A549 (cell line): ENCODE results near the gene PSMD5. TPM values are rescaled to one million over a fixed set of nuclear protein-coding genes. Genes with fewer than 3 reads are reported as not detected.

Experiments
- ATAC-seq, 2 experiments: fragments of 200-7000 bp in 1 of 2; fragments of >200 bp in 1 of 2; cut with Nextera tagmentation in 1 of 2; cut with Tn5 transposase in 1 of 2; 3 replicates each; pipeline versions ENCODE4 v1.8.0 to v1.9.1; 2018 to 2020; ENCODE audit warnings: mild to moderate bottlenecking in 1 of 2, moderate library complexity in 1 of 2
- CTCF ChIA-PET: fragments of 300-600 bp; sonication (Branson Sonifier 250); formaldehyde crosslinking; extraction: SDS; loops from one replicate; lab custom pipeline; 2021; ENCODE audit warnings: antibody characterized with exemption, inconsistent platforms; lab: Yijun Ruan, JAX
- POLR2A ChIA-PET: fragments of 350-600 bp; formaldehyde crosslinking; extraction: SDS; loops from one replicate; lab custom pipeline; 2021; ENCODE audit warnings: antibody characterized with exemption, inconsistent platforms; lab: Yijun Ruan, JAX
- DNase-seq, 2 experiments: peaks; one replicate each; pipeline versions ENCODE4 v3.0.0 to v3.0.0-alpha.2; 2011 to 2016; ENCODE audit warnings: low read depth in 1 of 2, low spot score in 1 of 2
- FAIRE-seq: peaks from 2 replicates; lab custom pipeline; 2011; peaks lifted over from hg19 to GRCh38; lab: Jason Lieb, UNC
- H3K27ac ChIP-seq, 2 experiments: fragments of >200 bp; sonication (Bioruptor Twin); formaldehyde crosslinking; 3 replicates each; pipeline ENCODE4 v1.5.1; 2016 to 2017
- H3K4me1 ChIP-seq: fragments of >200 bp; sonication (Bioruptor Twin); formaldehyde crosslinking; 3 replicates; pipeline ENCODE4 v1.6.1; 2016
- H3K4me2 ChIP-seq: fragments of >200 bp; sonication (Bioruptor Twin); formaldehyde crosslinking; 3 replicates; pipeline ENCODE4 v1.6.1; 2016
- H3K4me3 ChIP-seq: fragments of >200 bp; sonication (Bioruptor Twin); formaldehyde crosslinking; 3 replicates; pipeline ENCODE4 v1.5.1; 2016
- H3K9me3 ChIP-seq: fragments of >200 bp; sonication (Bioruptor Twin); formaldehyde crosslinking; 3 replicates; pipeline ENCODE4 v1.6.1; 2016
- CEBPB ChIP-seq, 2 experiments: fragments of >200 bp in 1 of 2; sonication (Bioruptor Twin) in 1 of 2; formaldehyde crosslinking in 1 of 2; IDR thresholded peaks; 2 replicates each; pipeline ENCODE4 v1.6.1; 2012 to 2016
- EHMT2 ChIP-seq: fragments of 200-600 bp; sonication (generic); IDR thresholded peaks from 2 replicates; pipeline ENCODE4 v1.6.1; 2016; ENCODE audit warnings: antibody characterized with exemption, low read depth, mild to moderate bottlenecking, moderate library complexity
- FOSB ChIP-seq: fragments of 250-450 bp; sonication (Bioruptor Pico); IDR thresholded peaks from 2 replicates; pipeline ENCODE4 v1.5.0; 2020; ENCODE audit warnings: mild to moderate bottlenecking, moderate library complexity
- FOSL2 ChIP-seq, 2 experiments: fragments of 450-650 bp in 1 of 2; fragments of >200 bp in 1 of 2; sonication (Bioruptor Twin) in 1 of 2; formaldehyde crosslinking; IDR thresholded peaks; 2 replicates each; pipeline versions ENCODE4 v1.5.0 to v1.6.1; 2016 to 2020; ENCODE audit warnings: mild to moderate bottlenecking in 1 of 2, moderate library complexity in 1 of 2
- FOXS1 ChIP-seq: fragments of 250-450 bp; sonication (Bioruptor Pico); IDR thresholded peaks from 2 replicates; pipeline ENCODE4 v1.5.0; 2020; ENCODE audit warnings: mild to moderate bottlenecking, moderate library complexity
- GATA3 ChIP-seq: IDR thresholded peaks from 2 replicates; pipeline ENCODE4 v1.6.1; 2012; ENCODE audit warnings: borderline replicate concordance
- HEYL ChIP-seq: fragments of 250-450 bp; sonication (Bioruptor Pico); IDR thresholded peaks from 2 replicates; pipeline ENCODE4 v1.8.0; 2021; ENCODE audit warnings: mild to moderate bottlenecking, moderate library complexity
- HOXB13 ChIP-seq: fragments of 250-450 bp; sonication (Bioruptor Pico); IDR thresholded peaks from 2 replicates; pipeline ENCODE4 v1.5.0; 2020; ENCODE audit warnings: low read depth, mild to moderate bottlenecking, moderate library complexity
- JUNB ChIP-seq: fragments of >200 bp; sonication (Bioruptor Twin); formaldehyde crosslinking; IDR thresholded peaks from 2 replicates; pipeline ENCODE4 v1.6.1; 2016
- KDM1A ChIP-seq: fragments of 200-600 bp; sonication (generic); IDR thresholded peaks from 2 replicates; pipeline ENCODE4 v1.6.1; 2016; ENCODE audit warnings: low read depth, mild to moderate bottlenecking
- MYC ChIP-seq: IDR thresholded peaks from 2 replicates; pipeline ENCODE4 v1.6.1; 2012; ENCODE audit warnings: mild to moderate bottlenecking, inconsistent platforms, low read length, improper control_type of control experiment, borderline replicate concordance
- PHF8 ChIP-seq: fragments of 200-600 bp; sonication (generic); IDR thresholded peaks from 2 replicates; pipeline ENCODE4 v1.6.1; 2016; ENCODE audit warnings: low read depth, mild to moderate bottlenecking, antibody characterized with exemption, moderate library complexity, borderline replicate concordance
- POLR2A ChIP-seq: IDR thresholded peaks from 2 replicates; pipeline ENCODE4 v1.6.1; 2012; ENCODE audit warnings: mild to moderate bottlenecking, low read length
- RARB ChIP-seq: fragments of 250-450 bp; sonication (Bioruptor Pico); IDR thresholded peaks from 2 replicates; pipeline ENCODE4 v1.8.0; 2021; ENCODE audit warnings: mild to moderate bottlenecking, moderate library complexity
- RNF2 ChIP-seq: fragments of 200-600 bp; sonication (generic); IDR thresholded peaks from 2 replicates; pipeline ENCODE4 v1.6.1; 2016; ENCODE audit warnings: low read depth, mild to moderate bottlenecking, antibody characterized with exemption, moderate library complexity, borderline replicate concordance
- SREBF2 ChIP-seq: fragments of 450-650 bp; IDR thresholded peaks from 2 replicates; pipeline ENCODE4 v1.6.1; 2014; ENCODE audit warnings: mild to moderate bottlenecking, moderate library complexity
- ZSCAN20 ChIP-seq: fragments of 250-450 bp; sonication (Bioruptor Pico); IDR thresholded peaks from 2 replicates; pipeline ENCODE4 v1.8.0; 2022; ENCODE audit warnings: mild to moderate bottlenecking, moderate library complexity
- WGBS: methylation state at CpG from one replicate; pipeline ENCODE4 v1.1.6; 2017; ENCODE audit errors: missing lambda C conversion rate; 5-methylcytosine and 5-hydroxymethylcytosine counted together
- polyA plus RNA-seq, 4 experiments: library from polyadenylated mRNA; depleted of rRNA in 3 of 4; stranded (reverse); fragments of >200 nt; fragmentation: RNase III in 1 of 4; extraction: RNeasy Plus Mini Kit Qiagen cat#74134 plus additional on column Dnase treatment in 1 of 4; gene quantifications; 2 replicates in 3 of 4; 3 replicates in 1 of 4; pipeline ENCODE4 v1.2.3, GENCODE V29; 2011 to 2017
- TF ChIP-seq, protein P1 (sequence below): IDR thresholded peaks from 2 replicates; pipeline ENCODE4 v1.6.1; 2012
- TF ChIP-seq, protein P2 (sequence below): fragments of 250-450 bp; sonication (Bioruptor Pico); IDR thresholded peaks from 2 replicates; pipeline ENCODE4 v1.5.0; 2021; ENCODE audit warnings: mild to moderate bottlenecking, moderate library complexity, borderline replicate concordance
- TF ChIP-seq, protein P3 (sequence below): fragments of >200 bp; sonication (Bioruptor Twin); formaldehyde crosslinking; IDR thresholded peaks from 3 replicates; pipeline ENCODE4 v1.5.1; 2016
- TF ChIP-seq, protein P4 (sequence below): IDR thresholded peaks from 2 replicates; pipeline ENCODE4 v1.6.1; 2012; ENCODE audit warnings: low read depth, borderline replicate concordance
- TF ChIP-seq, protein P5 (sequence below): fragments of >200 bp; sonication (Bioruptor Twin); formaldehyde crosslinking; IDR thresholded peaks from 2 replicates; pipeline ENCODE4 v1.6.1; 2016

The PSMD5 gene
- polyA plus RNA-seq, 2 of the 4 experiments (the other 2 are of a cell fraction): 34.6 to 63.7 TPM

DNA sequence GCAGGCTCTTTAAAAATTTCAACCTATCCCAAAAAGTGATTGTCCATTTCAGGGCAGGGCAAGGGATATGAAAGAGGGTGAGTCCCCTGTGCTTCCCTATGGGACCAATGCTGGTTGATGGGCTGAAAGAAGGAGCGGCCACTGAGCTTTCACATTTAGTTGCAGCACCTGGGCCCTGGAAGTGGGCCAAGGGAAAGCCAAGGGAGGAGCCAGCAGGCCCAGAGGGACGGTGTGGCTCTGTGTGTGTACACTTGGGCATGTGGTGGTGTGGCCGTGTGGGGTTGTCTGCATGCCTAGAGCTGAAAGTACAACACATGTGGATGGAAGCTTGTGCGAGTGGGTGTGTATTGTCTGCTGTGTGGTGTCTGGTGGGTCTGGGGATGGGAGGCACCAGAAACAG is 14.0 kb upstream of the PSMD5 start:
- no peaks in the 10 kb centered on the region for H3K4me1 ChIP-seq
- ATAC-seq (no peak), DNase-seq (no peak), FAIRE-seq (no peak)
- no peaks in the 10 kb centered on the region for H3K9me3 ChIP-seq
- TF ChIP-seq, protein P1, sequence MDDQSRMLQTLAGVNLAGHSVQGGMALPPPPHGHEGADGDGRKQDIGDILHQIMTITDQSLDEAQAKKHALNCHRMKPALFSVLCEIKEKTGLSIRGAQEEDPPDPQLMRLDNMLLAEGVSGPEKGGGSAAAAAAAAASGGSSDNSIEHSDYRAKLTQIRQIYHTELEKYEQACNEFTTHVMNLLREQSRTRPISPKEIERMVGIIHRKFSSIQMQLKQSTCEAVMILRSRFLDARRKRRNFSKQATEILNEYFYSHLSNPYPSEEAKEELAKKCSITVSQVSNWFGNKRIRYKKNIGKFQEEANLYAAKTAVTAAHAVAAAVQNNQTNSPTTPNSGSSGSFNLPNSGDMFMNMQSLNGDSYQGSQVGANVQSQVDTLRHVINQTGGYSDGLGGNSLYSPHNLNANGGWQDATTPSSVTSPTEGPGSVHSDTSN: no peak
- no peak for TF ChIP-seq RNF2
- TF ChIP-seq PHF8: no peak
- no peak for TF ChIP-seq FOXS1 (CRISPR knock-in tag)
- TF ChIP-seq, protein P2, sequence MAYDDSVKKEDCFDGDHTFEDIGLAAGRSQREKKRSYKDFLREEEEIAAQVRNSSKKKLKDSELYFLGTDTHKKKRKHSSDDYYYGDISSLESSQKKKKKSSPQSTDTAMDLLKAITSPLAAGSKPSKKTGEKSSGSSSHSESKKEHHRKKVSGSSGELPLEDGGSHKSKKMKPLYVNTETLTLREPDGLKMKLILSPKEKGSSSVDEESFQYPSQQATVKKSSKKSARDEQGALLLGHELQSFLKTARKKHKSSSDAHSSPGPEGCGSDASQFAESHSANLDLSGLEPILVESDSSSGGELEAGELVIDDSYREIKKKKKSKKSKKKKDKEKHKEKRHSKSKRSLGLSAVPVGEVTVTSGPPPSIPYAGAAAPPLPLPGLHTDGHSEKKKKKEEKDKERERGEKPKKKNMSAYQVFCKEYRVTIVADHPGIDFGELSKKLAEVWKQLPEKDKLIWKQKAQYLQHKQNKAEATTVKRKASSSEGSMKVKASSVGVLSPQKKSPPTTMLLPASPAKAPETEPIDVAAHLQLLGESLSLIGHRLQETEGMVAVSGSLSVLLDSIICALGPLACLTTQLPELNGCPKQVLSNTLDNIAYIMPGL (CRISPR knock-in tag): no peak
- TF ChIP-seq HEYL (CRISPR knock-in tag): no peak
- TF ChIP-seq CEBPB (IDR thresholded peaks at IDR 0.05): no peak
- no peak for TF ChIP-seq MYC
- no peak for TF ChIP-seq RARB
- no peak for TF ChIP-seq EHMT2
- no peak for TF ChIP-seq FOSL2 (IDR thresholded peaks at IDR 0.05)
- TF ChIP-seq FOSL2 (CRISPR knock-in tag; IDR thresholded peaks at IDR 0.05): no peak
- TF ChIP-seq, protein P3, sequence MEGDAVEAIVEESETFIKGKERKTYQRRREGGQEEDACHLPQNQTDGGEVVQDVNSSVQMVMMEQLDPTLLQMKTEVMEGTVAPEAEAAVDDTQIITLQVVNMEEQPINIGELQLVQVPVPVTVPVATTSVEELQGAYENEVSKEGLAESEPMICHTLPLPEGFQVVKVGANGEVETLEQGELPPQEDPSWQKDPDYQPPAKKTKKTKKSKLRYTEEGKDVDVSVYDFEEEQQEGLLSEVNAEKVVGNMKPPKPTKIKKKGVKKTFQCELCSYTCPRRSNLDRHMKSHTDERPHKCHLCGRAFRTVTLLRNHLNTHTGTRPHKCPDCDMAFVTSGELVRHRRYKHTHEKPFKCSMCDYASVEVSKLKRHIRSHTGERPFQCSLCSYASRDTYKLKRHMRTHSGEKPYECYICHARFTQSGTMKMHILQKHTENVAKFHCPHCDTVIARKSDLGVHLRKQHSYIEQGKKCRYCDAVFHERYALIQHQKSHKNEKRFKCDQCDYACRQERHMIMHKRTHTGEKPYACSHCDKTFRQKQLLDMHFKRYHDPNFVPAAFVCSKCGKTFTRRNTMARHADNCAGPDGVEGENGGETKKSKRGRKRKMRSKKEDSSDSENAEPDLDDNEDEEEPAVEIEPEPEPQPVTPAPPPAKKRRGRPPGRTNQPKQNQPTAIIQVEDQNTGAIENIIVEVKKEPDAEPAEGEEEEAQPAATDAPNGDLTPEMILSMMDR: no peak
- no peak for TF ChIP-seq POLR2A
- TF ChIP-seq JUNB: no peak
- no peak overlapping the region for H3K27ac ChIP-seq
- WGBS: 76% methylated on average over 4 of the region's 4 CpGs
- no peak overlapping the region for H3K4me3 ChIP-seq
- ChIA-PET CTCF (interaction anchor here (1.5 to 2.7 kb wide), 4 partner anchors 10 to 80 kb away, joined by 3 to 13 read pairs (median 4); no protein-coding TSS in a partner anchor), POLR2A (interaction anchor here (0.6 to 1.8 kb wide), 4 partner anchors 12 to 65 kb away, joined by 3 to 10 read pairs (median 6); partner anchors contain the start of gene FBXW2)
- no peak overlapping the region for H3K4me2 ChIP-seq

DNA sequence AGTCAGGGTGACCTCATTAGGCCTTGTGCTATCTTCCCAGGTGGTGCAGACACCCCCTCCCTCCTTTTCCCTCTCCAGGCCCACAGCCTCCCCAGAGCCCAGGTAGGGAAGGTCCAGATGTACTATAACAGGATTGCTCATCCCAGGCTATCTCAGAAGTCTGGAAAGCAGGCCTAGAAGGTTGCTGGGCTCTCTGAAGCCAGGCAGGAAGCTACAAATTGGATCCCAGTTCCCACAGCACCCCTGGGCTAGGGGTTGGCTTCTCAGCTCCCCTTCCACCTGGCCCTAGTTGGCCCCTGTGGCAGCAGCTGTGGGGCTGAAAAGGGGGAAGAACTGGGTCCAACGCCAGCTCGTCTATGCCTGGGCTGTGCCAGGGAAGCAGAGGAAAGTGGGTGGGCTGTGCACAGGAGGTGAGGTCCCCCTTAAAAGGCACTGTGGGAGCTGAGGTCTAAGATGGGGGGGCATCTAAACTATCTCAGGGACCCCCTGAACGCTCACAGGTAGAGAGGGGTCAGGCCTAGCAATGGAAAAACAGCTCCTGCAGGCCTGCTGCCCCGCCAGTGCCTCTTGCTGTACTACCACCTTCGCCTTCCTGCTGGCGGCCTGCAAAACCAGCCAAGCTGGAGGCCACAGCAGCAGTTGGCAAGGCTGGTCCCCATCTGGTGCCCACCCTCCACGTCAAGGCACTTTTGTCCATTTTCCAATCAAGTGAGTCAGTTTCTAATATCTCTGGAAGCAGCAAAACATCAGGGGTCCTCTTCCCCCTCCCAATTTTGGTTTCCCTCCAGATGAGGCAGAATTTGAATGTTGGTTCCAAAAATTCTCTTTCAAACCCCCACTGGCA is 13.3 kb upstream of the PSMD5 start:
- Histone ChIP-seq H3K4me1 (no peaks in the 10 kb centered on the region), H3K4me2 (no peak overlapping the region), H3K9me3 (no peaks in the 10 kb centered on the region), H3K4me3 (no peak overlapping the region), H3K27ac (no peak overlapping the region)
- POLR2A ChIA-PET: interaction anchor here (0.8 to 1.8 kb wide), 4 partner anchors 12 to 63 kb away, joined by 3 to 7 read pairs (median 4); partner anchors contain the start of gene FBXW2
- no peak for DNase-seq
- no peak for ATAC-seq
- FAIRE-seq: no peak
- no peak for TF ChIP-seq SREBF2
- TF ChIP-seq FOXS1 (CRISPR knock-in tag): no peak
- TF ChIP-seq RARB: no peak
- TF ChIP-seq KDM1A: no peak
- TF ChIP-seq, protein P4, sequence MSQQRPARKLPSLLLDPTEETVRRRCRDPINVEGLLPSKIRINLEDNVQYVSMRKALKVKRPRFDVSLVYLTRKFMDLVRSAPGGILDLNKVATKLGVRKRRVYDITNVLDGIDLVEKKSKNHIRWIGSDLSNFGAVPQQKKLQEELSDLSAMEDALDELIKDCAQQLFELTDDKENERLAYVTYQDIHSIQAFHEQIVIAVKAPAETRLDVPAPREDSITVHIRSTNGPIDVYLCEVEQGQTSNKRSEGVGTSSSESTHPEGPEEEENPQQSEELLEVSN: no peak
- no peak for TF ChIP-seq HOXB13 (CRISPR knock-in tag)
- TF ChIP-seq, protein P5, sequence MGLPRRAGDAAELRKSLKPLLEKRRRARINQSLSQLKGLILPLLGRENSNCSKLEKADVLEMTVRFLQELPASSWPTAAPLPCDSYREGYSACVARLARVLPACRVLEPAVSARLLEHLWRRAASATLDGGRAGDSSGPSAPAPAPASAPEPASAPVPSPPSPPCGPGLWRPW: no peak
- TF ChIP-seq GATA3: no peak
- TF ChIP-seq ZSCAN20: no peak
- no peak for TF ChIP-seq FOSB
- 96% methylated on average over 7 of the region's 7 CpGs for WGBS
- CTCF ChIA-PET: interaction anchor here (0.6 to 2.7 kb wide), 5 partner anchors 9 to 467 kb away, joined by 3 to 13 read pairs (median 3); no protein-coding TSS in a partner anchor
